Measurements from ENCODE around the gene ENTPD1.
"Not testable (repeated sequence)": the region's sequence is repeated elsewhere in the genome, so short reads cannot be mapped to it uniquely, and the experiment has no call there.

Gene ENTPD1

GRCh38 chr10:95711492-95711891 lies 44.5 kb upstream of the ENTPD1 start:
- Histone ChIP-seq H3K9me3 (ENCODE audit: insufficient read depth, low read length, severe bottlenecking) (peaks cover 1% of the 10 kb centered on the region), H3K4me3 (ENCODE audit: low read depth in 1 of 2, low read length in 2 of 2) (no peak overlapping the region), H4K20me1 (ENCODE audit: insufficient read depth, low read length) (no peaks in the 10 kb centered on the region), H2AFZ (ENCODE audit: low read depth, low read length) (no peak overlapping the region), H3K27me3 (ENCODE audit: insufficient read depth, low read length, poor library complexity) (no peaks in the 10 kb centered on the region), H3K9ac (ENCODE audit: low read depth, low read length) (no peak overlapping the region), H3K36me3 (ENCODE audit: insufficient read depth, low read length) (no peaks in the 10 kb centered on the region), H3K4me2 (ENCODE audit: insufficient read depth, low read length) (no peak overlapping the region), H3K27ac (ENCODE audit: low read length) (no peak overlapping the region), H3K79me2 (ENCODE audit: insufficient read depth, low read length) (no peaks in the 10 kb centered on the region), H3K4me1 (ENCODE audit: insufficient read depth, low read length) (no peaks in the 10 kb centered on the region)
- no peak for ATAC-seq (ENCODE audit: insufficient read depth, low read depth)
- TF ChIP-seq EZH2 (IDR thresholded peaks at IDR 0.05; ENCODE audit: borderline replicate concordance, low read depth, low read length, severe bottlenecking) (no peak), CTCF (IDR thresholded peaks at IDR 0.05; ENCODE audit: borderline replicate concordance, extremely low read depth, low read length, poor library complexity, severe bottlenecking) (no peak)
- DNase-seq: no peak

- no peaks in the 10 kb centered on the region for H3K27me3 ChIP-seq (ENCODE audit: insufficient read depth, low read length, poor library complexity)
- H3K4me3 ChIP-seq (ENCODE audit: low read depth in 1 of 2, low read length in 2 of 2): no peak overlapping the region
- no peak overlapping the region for H3K27ac ChIP-seq (ENCODE audit: low read length)
- no peak overlapping the region for H3K4me2 ChIP-seq (ENCODE audit: insufficient read depth, low read length)
- H3K9me3 ChIP-seq (ENCODE audit: insufficient read depth, low read length, severe bottlenecking): no peaks in the 10 kb centered on the region
- H4K20me1 ChIP-seq (ENCODE audit: insufficient read depth, low read length): no peaks in the 10 kb centered on the region
- no peaks in the 10 kb centered on the region for H3K36me3 ChIP-seq (ENCODE audit: insufficient read depth, low read length)
- no peaks in the 10 kb centered on the region for H3K4me1 ChIP-seq (ENCODE audit: insufficient read depth, low read length)
- H3K79me2 ChIP-seq (ENCODE audit: insufficient read depth, low read length): no peaks in the 10 kb centered on the region
- H2AFZ ChIP-seq (ENCODE audit: low read depth, low read length): no peak overlapping the region
- no peak for TF ChIP-seq CTCF (IDR thresholded peaks at IDR 0.05; ENCODE audit: borderline replicate concordance, extremely low read depth, low read length, poor library complexity, severe bottlenecking)
- no peak for TF ChIP-seq EZH2 (IDR thresholded peaks at IDR 0.05; ENCODE audit: borderline replicate concordance, low read depth, low read length, severe bottlenecking)
- no peak for ATAC-seq (ENCODE audit: insufficient read depth, low read depth)
- no peak for DNase-seq
- no peak overlapping the region for H3K9ac ChIP-seq (ENCODE audit: low read depth, low read length)
These were observed 39.5 kb upstream of the ENTPD1 start for GRCh38 chr10:95716466-95716865.

GRCh38 chr10:95716866-95717265 lies 39.1 kb upstream of the ENTPD1 start:
- Histone ChIP-seq H3K4me3 (ENCODE audit: low read depth in 1 of 2, low read length in 2 of 2) (no peak overlapping the region), H3K27ac (ENCODE audit: low read length) (no peak overlapping the region), H4K20me1 (ENCODE audit: insufficient read depth, low read length) (no peaks in the 10 kb centered on the region), H2AFZ (ENCODE audit: low read depth, low read length) (no peak overlapping the region), H3K4me1 (ENCODE audit: insufficient read depth, low read length) (no peaks in the 10 kb centered on the region), H3K27me3 (ENCODE audit: insufficient read depth, low read length, poor library complexity) (no peaks in the 10 kb centered on the region), H3K9me3 (ENCODE audit: insufficient read depth, low read length, severe bottlenecking) (no peaks in the 10 kb centered on the region), H3K79me2 (ENCODE audit: insufficient read depth, low read length) (no peaks in the 10 kb centered on the region), H3K9ac (ENCODE audit: low read depth, low read length) (no peak overlapping the region), H3K36me3 (ENCODE audit: insufficient read depth, low read length) (no peaks in the 10 kb centered on the region), H3K4me2 (ENCODE audit: insufficient read depth, low read length) (no peak overlapping the region)
- DNase-seq: no peak
- no peak for ATAC-seq (ENCODE audit: insufficient read depth, low read depth)
- no peak for TF ChIP-seq EZH2 (IDR thresholded peaks at IDR 0.05; ENCODE audit: borderline replicate concordance, low read depth, low read length, severe bottlenecking)
- TF ChIP-seq CTCF (IDR thresholded peaks at IDR 0.05; ENCODE audit: borderline replicate concordance, extremely low read depth, low read length, poor library complexity, severe bottlenecking): no peak

GRCh38 chr10:95720745-95721144 lies 35.2 kb upstream of the ENTPD1 start:
- H4K20me1 ChIP-seq (ENCODE audit: insufficient read depth, low read length); H3K4me1 ChIP-seq (ENCODE audit: insufficient read depth, low read length); H3K4me3 ChIP-seq (ENCODE audit: low read depth in 1 of 2, low read length in 2 of 2); H3K36me3 ChIP-seq (ENCODE audit: insufficient read depth, low read length); H3K9ac ChIP-seq (ENCODE audit: low read depth, low read length); H2AFZ ChIP-seq (ENCODE audit: low read depth, low read length); H3K27ac ChIP-seq (ENCODE audit: low read length); ATAC-seq (ENCODE audit: insufficient read depth, low read depth); H3K79me2 ChIP-seq (ENCODE audit: insufficient read depth, low read length); H3K9me3 ChIP-seq (ENCODE audit: insufficient read depth, low read length, severe bottlenecking); H3K27me3 ChIP-seq (ENCODE audit: insufficient read depth, low read length, poor library complexity); DNase-seq; H3K4me2 ChIP-seq (ENCODE audit: insufficient read depth, low read length): not testable (repeated sequence)

- H3K27me3 ChIP-seq (ENCODE audit: insufficient read depth, low read length, poor library complexity); H2AFZ ChIP-seq (ENCODE audit: low read depth, low read length); H3K79me2 ChIP-seq (ENCODE audit: insufficient read depth, low read length); H3K9ac ChIP-seq (ENCODE audit: low read depth, low read length); H4K20me1 ChIP-seq (ENCODE audit: insufficient read depth, low read length); ATAC-seq (ENCODE audit: insufficient read depth, low read depth); H3K4me1 ChIP-seq (ENCODE audit: insufficient read depth, low read length); H3K27ac ChIP-seq (ENCODE audit: low read length); H3K9me3 ChIP-seq (ENCODE audit: insufficient read depth, low read length, severe bottlenecking); H3K4me2 ChIP-seq (ENCODE audit: insufficient read depth, low read length); H3K36me3 ChIP-seq (ENCODE audit: insufficient read depth, low read length); DNase-seq; H3K4me3 ChIP-seq (ENCODE audit: low read depth in 1 of 2, low read length in 2 of 2): not testable (repeated sequence)
These were observed 33.5 kb upstream of the ENTPD1 start for GRCh38 chr10:95722496-95722895.
